Mesendoderm (in vitro differentiated cells): ENCODE measurements around the gene NECAB2. TPM values are rescaled to one million over a fixed set of nuclear protein-coding genes. Genes with fewer than 3 reads are reported as not detected.

ENCODE experiments used
- DNase-seq: peaks from one replicate; pipeline ENCODE4 v3.0.0; 2013
- H2AK5ac ChIP-seq: 2 replicates; pipeline ENCODE4 v1.6.1; 2013; ENCODE audit warnings: low read length, inconsistent platforms
- H2BK120ac ChIP-seq: 2 replicates; pipeline ENCODE4 v1.6.1; 2013; ENCODE audit warnings: low read depth, mild to moderate bottlenecking, low read length, moderate library complexity, mixed read lengths
- H2BK15ac ChIP-seq: replicated peaks from 2 replicates; pipeline ENCODE4 v1.6.1; 2013; ENCODE audit warnings: low read depth, mild to moderate bottlenecking, moderate library complexity
- H2BK5ac ChIP-seq: 2 replicates; pipeline ENCODE4 v1.6.1; 2013; ENCODE audit warnings: low read length, inconsistent platforms
- H3K18ac ChIP-seq: 2 replicates; pipeline ENCODE4 v1.6.1; 2013; ENCODE audit warnings: mild to moderate bottlenecking, low read length, mixed read lengths
- H3K23ac ChIP-seq: one replicate; pipeline ENCODE4 v1.6.1; 2013; ENCODE audit warnings: low read length
- H3K27ac ChIP-seq: 2 replicates; pipeline ENCODE4 v1.5.1; 2013; ENCODE audit warnings: low read depth, mild to moderate bottlenecking, inconsistent platforms, low read length, moderate library complexity
- H3K27me3 ChIP-seq: 2 replicates; pipeline ENCODE4 v1.6.1; 2013; ENCODE audit warnings: low read length, control low read depth, mild to moderate bottlenecking, inconsistent platforms; ENCODE audit not compliant: insufficient read depth, poor library complexity
- H3K36me3 ChIP-seq: 2 replicates; pipeline ENCODE4 v1.6.1; 2013; ENCODE audit warnings: low read length, inconsistent platforms; ENCODE audit not compliant: control insufficient read depth, insufficient read depth
- H3K4ac ChIP-seq: one replicate; pipeline ENCODE4 v1.6.1; 2013; ENCODE audit warnings: low read depth, mild to moderate bottlenecking, low read length, moderate library complexity
- H3K4me1 ChIP-seq: 2 replicates; pipeline ENCODE4 v1.6.1; 2013; ENCODE audit warnings: low read depth, low read length, inconsistent platforms; ENCODE audit not compliant: control insufficient read depth
- H3K4me2 ChIP-seq: 2 replicates; pipeline ENCODE4 v1.6.1; 2013; ENCODE audit warnings: low read length
- H3K4me3 ChIP-seq: 2 replicates; pipeline ENCODE4 v1.5.1; 2013; ENCODE audit warnings: mild to moderate bottlenecking, low read length
- H3K56ac ChIP-seq: one replicate; pipeline ENCODE4 v1.6.1; 2013; ENCODE audit warnings: low read length
- H3K79me1 ChIP-seq: 2 replicates; pipeline ENCODE4 v1.6.1; 2013; ENCODE audit warnings: low read length, inconsistent platforms
- H3K79me2 ChIP-seq: 2 replicates; pipeline ENCODE4 v1.6.1; 2013; ENCODE audit warnings: mild to moderate bottlenecking, low read length; ENCODE audit not compliant: control insufficient read depth, insufficient read depth
- H3K9ac ChIP-seq: 2 replicates; pipeline ENCODE4 v1.6.1; 2013; ENCODE audit warnings: low read length, inconsistent platforms
- H4K5ac ChIP-seq: one replicate; pipeline ENCODE4 v1.6.1; 2013; ENCODE audit warnings: low read length
- H4K8ac ChIP-seq: one replicate; pipeline ENCODE4 v1.6.1; 2013; ENCODE audit warnings: low read depth, mild to moderate bottlenecking, control low read depth, low read length, moderate library complexity
- WGBS: extraction: QIAGEN DNeasy Blood & Tissue Kit; methylation state at CpG from one replicate; pipeline ENCODE4 v1.1.7; 2013; ENCODE audit warnings: low lambda C conversion rate, missing lambda C conversion rate; ENCODE audit not compliant: insufficient coverage; ENCODE audit errors: extremely low coverage; 5-methylcytosine and 5-hydroxymethylcytosine counted together
- small RNA-seq: library from polyadenylated mRNA; stranded (forward); fragments of <200 nt; extraction: miRNeasy Mini kit (QIAGEN cat#:217004); gene quantifications from one replicate; pipeline ENCODE3, GENCODE V24; 2013; ENCODE audit not compliant: insufficient read depth

NECAB2 gene

GRCh38 chr16:84052071-84052622 lies 84.1 kb downstream of the NECAB2 start:
- Histone ChIP-seq H3K18ac (no peak overlapping the region), H3K23ac (no peak overlapping the region), H3K79me2 (no peaks in the 10 kb centered on the region), H2BK5ac (no peak overlapping the region), H3K4ac (no peak overlapping the region), H3K79me1 (no peaks in the 10 kb centered on the region), H2BK120ac (no peak overlapping the region), H3K36me3 (no peaks in the 10 kb centered on the region), H3K4me3 (no peak overlapping the region), H3K4me2 (no peak overlapping the region), H3K56ac (no peak overlapping the region), H2BK15ac (no peak overlapping the region), H2AK5ac (no peak overlapping the region), H3K4me1 (no peaks in the 10 kb centered on the region), H3K9ac (no peak overlapping the region), H4K5ac (no peak overlapping the region), H3K27me3 (no peaks in the 10 kb centered on the region), H3K27ac (no peak overlapping the region), H4K8ac (no peak overlapping the region)
- WGBS, result no CpG with 5 or more reads among the region's 27 CpGs
- DNase-seq, result no peak

Small RNA genes lying within 50 kb of the gene (small RNA-seq; reads per million reads assigned to genes)
- not detected for gene RNA5SP432
